Fibroblast of skin of scalp (primary cell): ENCODE measurements around the gene SSTR4.
"Not testable (repeated sequence)": the region's sequence is repeated elsewhere in the genome, so short reads cannot be mapped to it uniquely, and the experiment has no call there.

ENCODE experiments used
- DNase-seq: peaks from one replicate; pipeline ENCODE4 v3.0.0-alpha.2; 2013

Gene SSTR4

DNA sequence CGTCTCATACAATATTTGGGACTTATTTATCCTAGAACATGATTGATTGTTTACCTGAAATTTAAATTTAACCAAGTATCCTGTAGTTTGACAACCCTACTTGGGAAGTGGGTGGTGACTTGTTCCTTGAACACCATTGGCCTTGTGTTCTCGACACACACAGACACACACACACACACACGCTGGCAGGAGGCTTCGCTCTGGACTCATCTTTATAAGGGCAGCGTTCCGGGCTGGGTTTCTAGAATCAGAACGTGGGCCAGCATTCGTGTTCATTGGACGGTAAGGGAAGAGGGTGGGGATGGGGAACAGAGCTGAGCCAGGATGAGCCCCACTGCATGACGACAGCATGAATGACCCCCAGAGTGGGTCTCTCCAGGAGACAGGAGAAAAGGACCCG is 16.2 kb upstream of the SSTR4 start:
- no peak for DNase-seq

DNA sequence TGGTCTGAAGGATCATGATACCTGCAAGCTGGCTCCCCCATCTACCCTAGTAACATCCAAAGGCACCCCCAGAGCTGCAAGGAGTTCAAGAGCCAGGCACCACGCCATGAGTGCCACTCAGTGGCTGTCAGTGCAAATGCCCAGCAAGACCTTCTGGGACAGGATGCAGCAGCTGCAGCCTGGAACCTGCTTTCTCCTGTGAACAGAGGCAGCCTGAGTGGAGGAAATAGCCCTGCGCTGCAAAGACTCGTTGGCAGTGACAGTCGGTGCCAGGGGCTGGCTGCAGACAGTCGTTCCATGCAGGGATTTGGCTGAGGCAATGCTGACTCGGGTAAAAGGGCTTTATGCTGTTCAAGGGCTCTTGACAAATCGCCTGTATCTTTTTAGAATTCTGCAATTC is 15.7 kb upstream of the SSTR4 start:
- no peak for DNase-seq

DNA sequence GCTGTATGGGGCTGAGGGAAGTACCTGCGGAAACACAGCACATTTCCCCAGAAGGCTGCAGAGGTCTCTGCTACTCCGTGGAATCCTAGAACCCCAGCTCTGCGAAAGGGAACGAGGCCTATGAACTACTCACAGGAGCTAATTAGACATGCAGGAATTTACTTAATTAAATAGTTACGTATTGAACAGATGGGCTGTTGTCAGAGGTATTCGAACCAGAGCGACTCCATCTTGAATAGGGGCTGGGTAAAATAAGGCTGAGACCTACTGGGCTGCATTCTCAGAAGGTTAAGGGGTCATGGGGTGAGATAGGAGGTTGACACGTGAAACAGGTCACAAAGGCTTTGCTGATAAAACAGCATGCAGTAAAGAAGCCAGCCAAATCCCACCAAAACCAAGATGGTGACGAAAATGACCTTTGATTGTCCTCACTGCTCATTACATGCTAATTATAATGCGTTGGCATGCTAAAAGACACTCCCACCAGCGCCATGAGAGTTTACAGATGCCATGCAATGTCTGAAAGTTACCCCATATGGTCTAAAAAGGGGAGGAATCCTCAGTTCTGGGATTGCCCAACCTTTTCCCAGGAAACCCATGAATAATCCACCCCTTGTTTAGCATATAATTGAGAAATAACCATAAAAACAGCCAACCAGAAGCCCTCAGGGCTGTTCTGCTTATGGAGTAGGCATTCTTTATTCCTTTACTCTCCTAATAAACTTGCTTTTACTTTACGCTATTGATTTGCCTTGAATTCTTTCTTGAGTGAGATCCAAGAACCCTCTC is 14.7 kb upstream of the SSTR4 start:
- no peak for DNase-seq

DNA sequence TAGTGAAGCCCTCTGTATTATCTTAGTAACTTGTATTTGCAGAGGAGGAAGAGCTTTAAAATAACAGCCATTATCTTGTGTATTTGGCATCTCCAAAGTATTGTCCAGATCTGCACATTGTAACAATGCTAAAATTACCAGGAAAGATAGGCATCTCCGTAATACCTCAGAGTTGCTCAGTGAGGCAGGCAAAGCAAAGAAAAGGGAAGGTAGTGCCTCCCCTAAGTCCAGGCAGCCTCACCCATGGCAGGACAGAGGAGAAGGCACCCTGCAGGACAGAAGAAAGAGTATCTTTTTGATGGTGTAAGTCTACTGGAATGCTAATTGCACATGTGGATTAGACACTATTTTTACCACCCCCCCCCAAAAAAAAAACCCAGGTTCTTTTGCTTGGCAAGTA is 13.6 kb upstream of the SSTR4 start:
- DNase-seq = no peak

DNA sequence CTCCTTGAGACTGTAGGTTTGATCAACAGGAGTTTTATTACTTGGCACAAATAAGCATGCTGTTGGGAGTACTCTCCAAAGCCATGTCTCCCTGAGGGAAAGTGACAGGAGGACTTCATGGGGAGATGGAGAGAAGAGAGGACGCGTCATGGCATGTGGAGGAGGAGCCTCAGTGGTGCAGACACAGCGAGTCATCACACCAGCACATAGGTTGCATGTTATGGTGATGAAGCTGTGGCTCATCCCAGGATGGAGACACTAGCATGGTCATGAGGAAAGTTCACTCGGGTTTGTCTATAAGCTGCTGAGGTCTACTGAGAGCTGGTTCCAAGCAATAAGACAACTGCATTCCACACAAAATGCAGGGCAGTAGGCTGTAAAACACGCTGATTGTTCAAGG is 13.2 kb upstream of the SSTR4 start:
- DNase-seq = peak; percentile 51

DNA sequence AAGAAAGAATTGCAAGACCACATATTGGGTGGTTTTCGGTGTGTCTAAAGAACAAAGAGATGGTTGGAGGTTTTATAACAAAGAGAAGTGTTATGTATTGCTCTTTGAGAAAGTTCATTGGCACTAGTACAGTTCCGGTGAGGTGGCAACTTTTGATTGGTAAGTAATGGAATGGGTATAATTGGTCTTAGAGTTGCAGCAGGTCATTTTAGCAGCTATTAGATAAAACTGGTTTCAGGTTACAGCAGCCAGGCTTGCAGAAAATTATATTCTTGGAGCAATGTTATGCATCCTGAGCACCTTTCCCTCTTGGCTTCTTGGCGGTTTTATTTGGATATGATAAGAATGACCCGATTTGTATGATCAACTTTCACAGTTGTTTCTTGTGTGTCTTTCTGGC is 12.3 kb upstream of the SSTR4 start:
- DNase-seq = no peak

DNA sequence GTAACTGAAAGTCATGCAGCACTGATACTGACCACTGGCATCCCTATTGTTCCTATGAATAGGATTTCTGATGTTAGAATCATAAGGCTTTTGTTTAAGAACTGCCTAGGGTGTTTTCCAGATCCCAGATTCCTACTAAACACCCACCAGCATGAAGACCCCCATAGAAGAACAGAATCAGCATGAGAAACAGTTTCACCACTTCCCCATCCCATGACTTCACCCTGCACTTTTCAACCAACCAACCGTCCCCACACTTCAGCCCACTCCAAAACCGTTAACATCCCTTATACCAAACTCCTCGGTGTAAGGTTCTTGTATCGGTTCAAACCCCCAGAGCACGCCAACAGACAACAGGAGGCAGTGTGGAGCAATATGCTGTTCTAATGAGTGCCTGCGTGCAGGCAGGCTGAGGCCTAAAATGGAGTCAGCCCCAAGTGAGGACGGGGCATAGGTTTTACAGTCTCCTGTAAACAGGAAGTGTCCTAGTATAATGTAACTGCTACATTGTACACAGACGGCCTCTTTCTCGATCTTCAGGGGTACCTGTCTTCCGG is 11.4 kb upstream of the SSTR4 start:
- no peak for DNase-seq

DNA sequence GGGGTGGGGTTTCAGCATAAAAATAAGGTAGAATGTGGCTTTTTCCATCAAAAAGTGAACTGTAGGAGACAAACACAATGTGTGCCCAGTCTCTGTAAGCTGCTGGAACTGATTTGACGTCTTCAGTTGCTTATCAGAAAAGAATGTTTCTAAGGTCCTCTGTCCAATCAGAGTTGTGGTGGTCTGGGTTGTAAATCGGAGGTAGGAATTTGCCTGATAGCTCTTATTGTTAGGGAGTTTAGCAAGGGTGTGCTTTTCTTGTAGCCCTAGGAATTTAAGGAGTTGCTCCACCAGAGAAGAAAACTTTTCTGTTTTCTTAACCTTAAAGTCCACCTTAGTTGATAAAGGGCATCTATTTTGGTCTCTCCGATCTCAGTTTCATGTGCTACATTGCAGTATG is 10.4 kb upstream of the SSTR4 start:
- no peak for DNase-seq

DNA sequence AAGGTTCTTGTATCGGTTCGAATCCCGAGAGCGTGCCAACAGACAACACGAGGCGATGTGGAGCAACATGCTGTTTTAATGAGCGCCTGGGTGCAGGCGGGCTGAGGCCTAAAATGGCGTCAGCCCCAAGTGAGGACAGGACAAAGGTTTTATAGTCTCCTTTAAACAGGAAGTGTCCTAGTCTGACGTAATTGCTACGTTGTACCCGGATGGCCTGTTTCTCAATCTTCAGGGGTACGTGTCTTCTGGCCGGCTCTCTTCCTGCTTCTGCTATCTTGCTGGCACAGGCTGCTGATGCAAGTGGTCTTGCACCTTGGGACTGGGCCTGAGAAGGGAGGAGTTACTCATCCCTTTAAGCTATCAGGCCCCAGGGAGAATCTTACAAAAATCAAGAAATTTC is 9.6 kb upstream of the SSTR4 start:
- DNase-seq = not testable (repeated sequence)

DNA sequence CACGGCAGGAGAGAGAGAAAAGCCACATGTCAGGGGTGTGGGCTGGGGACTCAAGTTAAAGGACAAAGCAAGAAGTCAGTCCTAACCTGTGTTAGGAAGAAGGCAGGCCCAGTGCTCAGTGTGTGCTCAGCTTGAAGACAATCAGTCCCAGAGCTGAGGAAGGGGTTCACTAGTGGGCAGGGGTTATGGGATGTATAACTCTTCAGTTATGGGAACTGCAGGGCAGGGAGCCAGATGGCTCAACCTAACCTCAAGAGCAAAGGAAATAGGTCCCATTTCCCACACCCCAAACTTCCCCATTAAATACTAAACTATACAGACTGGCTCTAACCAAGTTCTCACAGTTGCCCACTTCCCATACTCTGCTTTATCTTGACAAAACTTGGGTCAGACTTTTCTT is 7.4 kb upstream of the SSTR4 start:
- DNase-seq = no peak

DNA sequence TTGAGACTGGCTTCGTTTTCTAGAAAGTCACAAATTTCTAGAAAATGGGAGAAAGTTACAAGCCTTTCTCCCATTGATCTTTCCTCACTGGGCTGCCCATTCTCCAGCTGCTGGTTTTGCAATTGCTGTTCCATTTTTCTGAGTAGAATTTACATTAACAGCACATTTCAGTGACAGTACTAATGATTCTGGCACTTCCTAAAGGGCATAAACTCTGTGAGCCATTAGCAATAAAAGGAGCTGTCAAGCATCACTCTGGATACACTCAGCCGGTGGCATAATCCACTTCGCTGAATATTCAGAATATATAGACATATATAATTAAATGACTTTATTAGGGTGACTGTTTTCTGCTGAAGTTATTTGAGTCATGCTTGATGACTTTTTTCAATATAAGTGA is 6.7 kb upstream of the SSTR4 start:
- no peak for DNase-seq

DNA sequence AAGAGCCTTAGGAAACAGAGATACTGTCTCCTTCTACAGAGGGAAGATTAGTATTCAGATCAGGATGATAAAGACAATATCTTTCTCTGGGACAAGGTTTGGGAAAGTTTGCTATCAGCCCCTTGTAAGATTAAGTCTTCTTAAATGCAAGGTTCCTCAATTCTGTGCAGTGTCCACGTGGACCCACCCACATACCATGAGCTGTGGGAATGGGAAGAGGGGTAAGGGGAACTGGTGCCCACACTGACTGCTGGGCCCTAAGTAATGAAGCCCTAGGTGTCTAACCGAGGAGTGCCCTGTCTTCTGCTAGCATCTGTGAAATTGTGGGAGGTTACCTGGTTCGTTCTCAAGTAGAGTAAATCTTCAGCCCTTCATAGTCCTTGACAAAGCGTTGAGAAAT is 5.8 kb upstream of the SSTR4 start:
- DNase-seq = no peak

DNA sequence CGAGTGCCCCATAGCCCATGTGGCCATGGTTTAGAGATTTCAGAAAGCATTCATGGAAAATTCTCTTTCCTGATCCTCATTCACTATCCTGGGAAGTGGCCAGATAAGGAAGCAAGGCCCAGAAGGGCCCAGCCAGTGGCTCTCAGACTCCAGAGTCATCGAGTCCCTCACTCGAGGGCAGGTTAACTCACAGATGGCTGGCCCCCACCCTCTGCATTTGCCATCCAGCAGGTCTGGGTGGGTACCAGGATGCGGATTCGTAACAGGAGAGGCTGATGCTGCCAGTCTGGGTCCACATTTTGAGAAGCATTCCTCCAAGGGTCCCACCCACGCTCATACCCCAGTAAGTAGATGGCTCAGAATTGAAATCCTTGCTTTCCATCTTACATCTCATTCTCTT is 3.8 kb upstream of the SSTR4 start:
- no peak for DNase-seq

DNA sequence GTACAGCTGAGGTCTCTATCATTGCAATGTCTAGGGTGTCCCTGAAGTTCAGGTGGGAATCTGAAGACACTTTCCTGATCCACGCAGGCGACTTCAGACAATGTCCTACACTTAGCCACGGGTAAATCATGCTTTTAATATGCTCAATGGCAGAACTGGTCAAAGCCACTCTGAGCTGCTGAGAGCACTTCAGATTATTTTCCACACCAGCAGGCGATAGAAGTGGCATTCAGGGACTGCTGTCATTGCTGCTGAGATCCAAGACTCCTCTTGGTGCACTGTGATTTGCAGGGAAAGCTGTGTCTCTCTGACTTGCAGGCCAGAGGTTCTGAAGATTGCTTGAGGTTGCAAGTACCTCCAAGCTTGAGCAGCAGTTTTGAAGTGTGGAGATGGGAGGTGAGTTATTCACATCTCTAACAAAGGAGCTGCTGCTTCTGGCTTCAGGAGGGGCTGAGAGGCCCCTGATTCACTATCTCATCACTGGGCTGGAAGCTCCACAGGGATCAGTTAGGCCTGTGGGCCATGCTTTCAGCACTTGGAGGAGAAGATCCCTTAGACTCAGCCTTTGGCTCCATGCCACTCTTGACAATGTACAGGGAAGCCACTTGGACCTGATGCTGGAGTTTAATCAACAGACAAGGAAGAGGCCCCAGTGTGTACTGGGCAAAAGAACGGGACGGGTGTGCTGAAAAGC is 2.9 kb upstream of the SSTR4 start:
- DNase-seq = no peak

DNA sequence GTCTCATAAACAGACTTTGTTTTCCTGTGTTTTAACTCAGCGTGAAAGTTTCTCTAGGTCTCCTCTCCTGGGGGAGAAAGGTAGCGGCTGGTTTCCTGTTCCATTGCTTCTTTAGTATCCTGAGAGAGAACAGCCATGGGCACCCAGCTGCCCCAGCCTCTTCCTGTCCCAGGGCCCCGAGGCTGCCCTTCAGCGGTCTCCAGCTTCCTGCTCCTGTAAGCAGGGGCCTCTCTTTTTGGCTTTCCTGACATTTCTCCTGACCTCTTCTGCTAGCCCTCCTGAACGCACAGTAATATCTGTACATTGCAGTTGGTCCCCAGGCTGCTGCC is 2.4 kb upstream of the SSTR4 start:
- no peak for DNase-seq

DNA sequence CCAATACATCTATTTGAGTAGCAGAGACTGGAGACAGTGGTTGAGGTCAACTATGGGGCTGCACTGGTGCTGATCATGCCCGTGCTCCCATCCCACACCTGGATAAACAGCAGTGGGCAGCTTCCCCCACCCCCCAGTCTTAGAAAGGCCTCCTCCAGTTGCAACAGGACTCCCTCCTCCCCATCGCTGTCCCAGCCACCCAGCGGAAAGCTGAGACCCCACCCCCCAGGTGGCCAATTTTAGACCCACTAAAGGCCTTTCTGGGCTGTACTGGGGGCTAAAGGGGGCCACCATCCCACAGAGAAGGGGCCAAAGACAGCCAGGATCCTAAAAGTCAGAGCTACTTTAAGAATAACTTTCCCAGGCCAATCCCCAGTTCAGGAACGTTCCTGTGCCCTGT is 1.2 kb upstream of the SSTR4 start:
- no peak for DNase-seq

DNA sequence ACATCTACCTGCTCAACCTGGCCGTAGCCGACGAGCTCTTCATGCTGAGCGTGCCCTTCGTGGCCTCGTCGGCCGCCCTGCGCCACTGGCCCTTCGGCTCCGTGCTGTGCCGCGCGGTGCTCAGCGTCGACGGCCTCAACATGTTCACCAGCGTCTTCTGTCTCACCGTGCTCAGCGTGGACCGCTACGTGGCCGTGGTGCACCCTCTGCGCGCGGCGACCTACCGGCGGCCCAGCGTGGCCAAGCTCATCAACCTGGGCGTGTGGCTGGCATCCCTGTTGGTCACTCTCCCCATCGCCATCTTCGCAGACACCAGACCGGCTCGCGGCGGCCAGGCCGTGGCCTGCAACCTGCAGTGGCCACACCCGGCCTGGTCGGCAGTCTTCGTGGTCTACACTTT is 619 bp downstream of the SSTR4 start:
- DNase-seq = no peak

DNA sequence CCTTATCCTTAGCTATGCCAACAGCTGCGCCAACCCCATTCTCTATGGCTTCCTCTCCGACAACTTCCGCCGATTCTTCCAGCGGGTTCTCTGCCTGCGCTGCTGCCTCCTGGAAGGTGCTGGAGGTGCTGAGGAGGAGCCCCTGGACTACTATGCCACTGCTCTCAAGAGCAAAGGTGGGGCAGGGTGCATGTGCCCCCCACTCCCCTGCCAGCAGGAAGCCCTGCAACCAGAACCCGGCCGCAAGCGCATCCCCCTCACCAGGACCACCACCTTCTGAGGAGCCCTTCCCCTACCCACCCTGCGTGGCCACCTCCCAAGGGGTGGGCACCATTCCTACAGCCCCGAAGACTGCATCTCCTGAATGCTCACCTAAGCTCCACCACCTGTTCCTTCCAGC is 1.3 kb downstream of the SSTR4 start:
- DNase-seq = no peak

DNA sequence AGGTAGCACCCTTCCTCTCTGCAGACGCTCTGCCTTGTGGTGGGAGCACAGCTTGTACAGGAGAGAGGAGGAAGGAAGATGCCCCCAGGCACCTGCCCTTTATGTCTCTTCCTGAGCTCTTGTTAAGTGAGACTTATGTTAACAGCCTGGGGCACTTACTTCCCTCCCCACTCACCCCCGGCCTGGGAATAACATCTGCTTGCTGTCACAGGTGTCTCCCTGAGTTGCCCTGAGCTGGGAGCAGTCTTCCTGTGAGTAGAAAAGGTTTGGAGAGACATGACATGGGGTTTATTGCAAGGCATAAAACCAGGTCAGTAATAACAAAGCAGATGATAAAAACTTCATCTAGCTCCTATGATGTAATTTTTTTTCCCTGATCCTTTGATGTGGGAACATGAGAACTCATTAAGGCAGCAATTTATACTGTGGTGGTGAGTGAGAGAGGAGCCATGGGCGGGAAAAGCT is 1.9 kb downstream of the SSTR4 start:
- no peak for DNase-seq

DNA sequence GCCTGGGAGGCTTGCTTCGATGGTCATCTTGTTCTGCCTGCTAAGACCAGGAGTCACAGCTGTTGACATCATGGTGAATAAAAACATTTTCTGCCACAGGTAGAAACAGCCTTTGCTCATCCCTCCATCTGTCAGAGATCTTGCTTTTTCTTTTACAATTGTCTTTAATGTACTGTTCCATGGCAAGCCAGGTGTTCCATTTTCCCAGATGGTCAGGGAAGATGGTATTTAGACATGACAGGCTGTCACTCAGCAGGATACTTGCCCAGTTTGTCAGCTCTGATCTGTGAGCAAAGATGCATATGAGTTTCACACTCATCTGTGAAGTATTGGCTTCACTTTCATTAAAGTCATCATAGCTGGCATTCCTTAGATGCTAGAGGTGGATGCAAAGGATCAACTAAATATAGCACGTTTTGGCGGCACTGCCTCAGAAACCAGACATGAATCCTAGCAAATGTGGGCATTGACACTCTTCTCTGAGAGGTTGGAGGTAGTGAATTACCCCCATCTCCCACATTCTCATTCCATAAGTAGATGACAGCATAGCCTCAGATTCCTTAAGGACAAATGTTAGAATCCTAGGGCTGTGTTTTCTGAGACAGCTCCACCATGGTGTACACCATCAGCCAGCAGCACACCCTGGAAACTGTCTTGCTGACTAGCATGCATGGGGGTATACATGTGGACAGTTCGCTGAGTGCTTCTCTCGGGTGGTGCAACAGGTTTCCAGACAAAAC is 4.2 kb downstream of the SSTR4 start:
- DNase-seq = no peak

DNA sequence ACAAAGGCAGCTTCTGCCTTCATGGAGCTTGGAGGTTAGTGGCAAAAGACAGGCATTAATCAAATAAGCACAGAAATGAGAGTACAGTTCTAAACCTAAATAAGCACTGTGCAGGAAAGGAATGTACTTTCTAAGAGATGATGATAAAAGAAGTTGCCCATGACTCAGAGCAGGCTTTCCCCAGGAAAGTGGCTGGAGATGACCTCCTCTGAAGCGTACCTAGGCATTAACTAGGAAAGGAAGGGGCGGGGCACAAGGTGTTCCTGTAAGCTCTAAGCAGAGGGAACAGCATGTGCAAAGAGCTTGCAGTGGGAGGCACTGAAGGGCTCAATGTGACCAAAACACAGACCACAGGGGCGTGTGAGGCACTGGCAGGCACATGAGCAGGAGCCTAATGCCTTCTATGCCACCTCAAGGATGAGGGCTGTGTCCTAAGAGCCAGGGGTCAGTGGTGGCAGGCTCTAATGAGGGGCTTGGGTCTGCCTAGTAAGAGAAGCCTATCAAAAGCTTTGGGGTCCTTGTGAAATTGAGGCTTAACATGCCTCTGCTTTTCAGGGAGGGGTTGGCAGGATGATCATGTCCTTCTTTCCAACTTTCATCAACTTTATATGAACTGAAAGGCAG is 4.9 kb downstream of the SSTR4 start:
- no peak for DNase-seq

DNA sequence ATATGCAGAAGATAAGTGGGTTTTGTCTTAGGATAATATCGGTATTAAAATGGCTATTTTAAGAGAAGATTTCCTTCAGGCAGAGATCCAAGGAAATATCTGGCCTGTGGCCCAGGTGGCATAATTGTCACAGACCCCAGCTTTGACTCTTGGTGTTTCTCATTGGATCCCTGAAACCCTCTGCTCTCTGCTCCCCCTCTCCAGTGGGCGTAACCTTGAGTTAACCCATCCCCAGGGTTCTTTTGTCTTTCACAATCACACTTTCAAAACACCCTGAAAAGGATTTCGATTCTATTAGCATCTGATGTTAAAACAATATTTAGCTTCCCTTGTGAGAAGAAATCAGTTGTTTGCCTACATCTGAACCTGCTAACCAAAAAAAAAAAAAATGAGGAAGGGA is 7.2 kb downstream of the SSTR4 start:
- no peak for DNase-seq

DNA sequence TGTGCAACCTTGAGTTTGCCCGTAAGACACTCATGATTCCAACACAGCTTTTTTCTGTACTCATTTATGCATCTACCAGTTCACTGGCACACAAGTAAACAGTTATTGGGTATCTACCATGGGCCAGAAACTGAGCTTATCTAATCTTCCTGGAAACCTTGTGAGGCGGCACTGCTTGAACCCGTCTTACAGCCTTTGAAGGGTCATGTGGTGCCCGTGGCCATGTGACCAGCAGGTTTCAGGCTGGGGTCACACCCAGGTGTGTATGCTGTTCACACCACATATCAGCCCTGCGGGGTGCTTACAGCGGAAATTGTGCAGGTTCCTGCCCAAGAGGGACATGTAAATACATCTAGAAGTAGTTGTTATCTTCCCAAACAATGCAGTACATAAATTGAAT is 8.3 kb downstream of the SSTR4 start:
- no peak for DNase-seq
